Measurements from ENCODE around the gene CAPN10.

CAPN10 gene

DNA sequence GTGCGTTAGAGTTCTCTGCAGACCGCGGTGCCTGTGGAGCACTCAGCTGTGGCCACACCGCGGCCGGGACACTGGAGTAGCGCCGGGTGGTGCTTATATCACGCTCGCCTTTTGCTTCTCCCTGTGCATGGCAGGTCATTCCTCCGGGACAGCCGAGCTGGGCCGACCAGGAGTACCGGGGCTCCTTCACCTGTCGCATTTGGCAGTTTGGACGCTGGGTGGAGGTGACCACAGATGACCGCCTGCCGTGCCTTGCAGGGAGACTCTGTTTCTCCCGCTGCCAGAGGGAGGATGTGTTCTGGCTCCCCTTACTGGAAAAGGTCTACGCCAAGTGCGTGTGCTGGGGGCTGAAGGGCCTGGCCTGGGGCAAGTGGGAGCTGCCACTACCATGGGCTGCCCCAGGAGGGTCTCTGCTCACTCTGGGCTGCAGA lies 4.2 kb downstream of the CAPN10 start:
- no peak for DNase-seq

DNA sequence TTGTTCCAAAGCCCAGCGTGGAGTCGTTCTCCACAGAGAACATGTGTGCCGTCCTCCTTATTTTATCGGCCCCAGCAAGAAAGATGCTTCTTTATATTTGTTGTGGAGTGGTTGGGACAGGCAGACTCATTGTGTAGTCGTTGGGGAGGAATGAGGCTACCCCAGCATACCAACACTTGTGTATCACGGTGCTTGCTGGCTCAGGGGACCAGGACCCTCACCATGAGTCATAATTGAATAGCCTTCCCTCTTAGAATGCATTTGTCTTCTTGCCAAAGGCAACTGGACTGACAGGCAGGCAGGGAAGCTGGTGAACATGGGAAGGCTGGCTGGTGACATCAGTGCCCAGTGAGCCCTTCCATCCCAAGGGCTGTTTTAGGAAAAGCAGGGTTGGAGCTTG lies 4.7 kb downstream of the CAPN10 start:
- no peak for DNase-seq

DNA sequence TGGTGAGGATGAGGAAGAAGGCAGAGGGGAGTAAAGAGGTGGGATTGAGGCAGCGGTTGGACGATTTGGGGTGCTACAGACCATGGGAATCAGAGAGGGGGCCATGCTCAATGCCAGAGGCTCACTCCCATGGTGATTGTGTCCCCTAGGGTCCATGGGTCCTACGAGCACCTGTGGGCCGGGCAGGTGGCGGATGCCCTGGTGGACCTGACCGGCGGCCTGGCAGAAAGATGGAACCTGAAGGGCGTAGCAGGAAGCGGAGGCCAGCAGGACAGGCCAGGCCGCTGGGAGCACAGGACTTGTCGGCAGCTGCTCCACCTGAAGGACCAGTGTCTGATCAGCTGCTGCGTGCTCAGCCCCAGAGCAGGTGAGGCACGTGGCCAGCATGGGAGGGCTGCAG lies 5.2 kb downstream of the CAPN10 start:
- no peak for DNase-seq

DNA sequence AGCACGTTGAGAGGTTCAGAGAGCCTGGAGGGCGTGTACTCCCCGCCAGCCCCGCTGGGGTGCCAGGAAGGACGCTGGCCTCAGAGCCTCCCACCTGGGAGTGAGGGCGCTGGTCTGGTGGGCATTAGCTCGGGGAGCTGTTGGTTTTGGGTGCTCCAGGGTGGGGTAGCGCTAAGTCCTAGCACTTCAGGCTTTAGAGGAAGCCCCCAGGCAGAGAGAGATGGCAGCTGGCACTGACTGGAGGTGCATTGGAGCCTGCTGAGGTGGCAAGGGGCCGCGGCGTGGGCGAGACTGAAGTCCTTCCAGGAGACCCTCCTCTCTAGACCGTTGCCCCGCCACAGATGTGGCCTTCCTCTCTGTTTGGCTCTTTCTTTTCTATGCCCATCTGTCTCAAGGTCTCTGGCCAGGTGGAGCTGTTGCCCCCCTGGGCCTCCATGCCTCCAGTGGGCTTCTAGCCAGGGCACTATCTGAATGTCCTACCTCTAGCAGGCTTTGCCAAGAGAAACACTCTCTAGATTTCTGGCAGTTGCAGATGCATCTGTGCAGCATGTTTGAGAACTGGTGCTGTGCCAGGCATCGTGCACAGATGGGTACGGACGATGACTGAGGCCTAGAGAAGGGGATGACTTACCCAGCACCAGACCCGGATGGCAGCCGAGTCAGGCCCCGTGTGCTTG lies 6.6 kb downstream of the CAPN10 start:
- DNase-seq = no peak

DNA sequence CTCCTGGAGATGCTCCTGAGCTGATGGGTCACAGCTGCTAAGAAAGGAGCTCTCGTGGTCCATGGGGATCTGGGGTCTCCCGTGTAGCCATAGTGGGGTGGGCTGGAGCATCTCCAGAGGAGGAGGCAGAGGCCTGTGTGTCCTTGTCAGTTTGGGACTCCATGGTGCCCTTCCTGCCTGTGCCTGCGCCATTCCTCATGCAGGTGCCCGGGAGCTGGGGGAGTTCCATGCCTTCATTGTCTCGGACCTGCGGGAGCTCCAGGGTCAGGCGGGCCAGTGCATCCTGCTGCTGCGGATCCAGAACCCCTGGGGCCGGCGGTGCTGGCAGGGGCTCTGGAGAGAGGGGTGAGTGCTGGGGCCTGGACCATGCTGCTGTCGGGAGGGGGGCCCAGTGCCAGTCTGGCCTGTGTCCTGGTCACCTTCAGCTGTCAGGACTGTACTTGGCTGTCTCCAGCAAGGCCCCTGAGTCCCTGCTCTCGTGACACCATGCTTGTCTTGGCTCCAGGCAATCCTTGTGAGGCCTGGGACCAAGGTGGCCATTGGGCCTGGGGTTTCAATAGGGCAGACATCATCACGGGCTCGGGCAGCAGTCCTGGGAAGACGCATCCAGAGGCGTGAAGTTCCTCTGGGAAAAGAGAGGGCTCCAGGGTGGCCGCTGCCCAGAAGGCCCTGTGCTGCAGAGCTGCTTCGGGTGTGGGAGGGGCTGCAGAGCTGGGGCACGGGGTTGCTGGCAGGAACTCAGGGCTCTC lies 7.3 kb downstream of the CAPN10 start:
- no peak for DNase-seq

DNA sequence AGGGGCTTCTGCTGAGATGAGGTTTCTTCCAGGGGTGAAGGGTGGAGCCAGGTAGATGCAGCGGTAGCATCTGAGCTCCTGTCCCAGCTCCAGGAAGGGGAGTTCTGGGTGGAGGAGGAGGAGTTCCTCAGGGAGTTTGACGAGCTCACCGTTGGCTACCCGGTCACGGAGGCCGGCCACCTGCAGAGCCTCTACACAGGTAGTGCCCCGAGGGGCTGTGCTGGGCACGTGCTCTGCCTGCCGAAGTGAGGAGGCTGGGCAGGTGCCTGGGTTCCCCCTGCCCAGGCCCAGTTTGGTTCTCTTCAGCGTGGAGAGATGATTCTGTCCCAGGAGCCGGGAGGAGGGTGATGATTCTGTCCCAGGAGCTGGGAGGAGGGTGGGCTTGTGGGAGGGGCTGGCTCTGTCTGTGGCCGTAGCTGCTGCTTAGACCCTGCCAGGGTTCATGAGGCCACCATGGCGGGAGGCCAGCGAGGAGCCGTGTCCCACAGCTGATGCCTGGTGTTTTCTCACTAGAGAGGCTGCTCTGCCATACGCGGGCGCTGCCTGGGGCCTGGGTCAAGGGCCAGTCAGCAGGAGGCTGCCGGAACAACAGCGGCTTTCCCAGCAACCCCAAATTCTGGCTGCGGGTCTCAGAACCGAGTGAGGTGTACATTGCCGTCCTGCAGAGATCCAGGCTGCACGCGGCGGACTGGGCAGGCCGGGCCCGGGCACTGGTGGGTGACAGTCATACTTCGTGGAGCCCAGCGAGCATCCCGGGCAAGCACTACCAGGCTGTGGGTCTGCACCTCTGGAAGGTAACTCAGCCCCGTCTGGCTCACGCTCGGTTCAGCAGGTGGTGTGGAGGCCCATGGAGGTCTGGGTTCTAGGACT lies 8.2 kb downstream of the CAPN10 start:
- no peak for DNase-seq

DNA sequence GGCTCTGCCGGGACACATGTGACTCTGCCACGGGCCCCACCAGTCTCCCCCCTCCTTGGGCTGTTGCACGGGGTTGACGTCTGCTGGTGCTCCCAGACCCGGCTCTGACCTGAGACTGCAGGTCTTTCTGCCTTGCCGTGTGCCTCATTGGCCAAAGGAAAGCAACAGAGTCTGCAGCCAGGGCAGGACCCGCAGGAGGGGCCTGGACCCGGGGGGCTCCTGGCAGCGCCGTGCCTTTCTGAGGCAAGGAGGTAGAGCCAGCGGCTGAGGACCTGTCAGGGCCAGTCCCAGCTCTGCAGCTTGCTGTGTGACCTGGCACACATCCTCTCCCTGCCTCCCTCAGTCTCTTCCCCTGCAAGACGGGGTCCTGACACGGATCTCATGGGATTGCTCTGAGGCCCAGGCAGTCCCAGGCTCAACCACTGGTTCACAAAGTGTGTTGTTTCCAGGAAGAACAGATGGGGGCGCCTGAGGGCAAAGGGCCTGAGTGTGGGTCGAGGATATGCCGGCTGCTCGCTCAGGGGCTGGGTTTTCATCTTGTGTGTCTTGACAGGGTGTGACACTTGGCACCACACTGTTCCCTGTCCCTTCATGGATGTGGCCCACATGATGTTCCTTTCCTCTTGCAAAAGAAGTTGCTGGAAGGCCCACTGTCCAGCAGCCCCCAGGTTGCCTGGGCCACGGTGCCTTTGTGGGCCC lies 9.0 kb downstream of the CAPN10 start:
- no peak for DNase-seq

DNA sequence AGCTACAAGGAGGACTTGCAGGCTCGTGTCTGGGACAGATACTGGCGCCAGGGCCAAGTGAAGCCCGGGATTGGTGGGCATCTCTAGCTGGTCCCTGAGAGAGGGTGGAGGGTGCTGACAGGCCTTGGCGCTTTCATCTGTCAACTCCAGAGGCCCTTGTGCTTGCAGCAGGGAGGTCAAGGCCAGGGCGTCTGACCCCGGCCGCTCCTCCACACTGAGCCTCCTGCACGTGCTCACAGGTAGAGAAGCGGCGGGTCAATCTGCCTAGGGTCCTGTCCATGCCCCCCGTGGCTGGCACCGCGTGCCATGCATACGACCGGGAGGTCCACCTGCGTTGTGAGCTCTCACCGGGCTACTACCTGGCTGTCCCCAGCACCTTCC lies 9.5 kb downstream of the CAPN10 start:
- no peak for DNase-seq

DNA sequence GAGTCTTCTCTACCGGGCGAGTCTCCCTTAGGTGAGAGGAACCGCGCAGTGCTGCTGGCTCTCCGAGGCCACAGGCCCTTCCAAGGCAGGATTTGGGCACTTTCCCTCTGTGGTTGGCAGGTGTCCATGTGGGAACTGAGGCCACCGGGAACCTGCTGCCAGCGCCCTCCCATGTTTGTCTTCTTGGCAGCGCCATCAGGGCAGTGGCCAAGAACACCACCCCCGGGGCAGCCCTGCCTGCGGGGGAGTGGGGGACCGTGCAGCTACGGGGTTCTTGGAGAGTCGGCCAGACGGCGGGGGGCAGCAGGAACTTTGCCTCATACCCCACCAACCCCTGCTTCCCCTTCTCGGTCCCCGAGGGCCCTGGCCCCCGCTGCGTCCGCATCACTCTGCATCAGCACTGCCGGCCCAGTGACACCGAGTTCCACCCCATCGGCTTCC lies 10.0 kb downstream of the CAPN10 start:
- DNase-seq = no peak

DNA sequence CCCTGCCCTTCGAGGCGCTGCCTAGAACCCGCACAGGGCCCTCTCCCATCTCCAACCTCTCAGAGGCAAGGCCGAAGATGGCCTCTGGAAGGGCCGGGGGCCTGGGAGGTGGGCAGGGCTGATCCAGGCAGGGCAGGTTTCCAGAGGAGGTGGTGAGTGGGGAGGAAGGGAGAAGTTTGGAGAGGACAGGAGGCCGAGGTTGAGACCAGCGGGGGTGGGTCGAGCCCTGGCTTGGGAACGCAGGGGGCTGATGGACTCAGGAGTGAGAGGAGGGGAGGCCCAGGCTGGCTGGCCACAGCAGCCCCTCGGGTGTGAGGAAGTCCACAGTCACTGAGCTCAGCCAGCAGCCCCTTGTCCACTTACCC lies 10.5 kb downstream of the CAPN10 start:
- DNase-seq = no peak

DNA sequence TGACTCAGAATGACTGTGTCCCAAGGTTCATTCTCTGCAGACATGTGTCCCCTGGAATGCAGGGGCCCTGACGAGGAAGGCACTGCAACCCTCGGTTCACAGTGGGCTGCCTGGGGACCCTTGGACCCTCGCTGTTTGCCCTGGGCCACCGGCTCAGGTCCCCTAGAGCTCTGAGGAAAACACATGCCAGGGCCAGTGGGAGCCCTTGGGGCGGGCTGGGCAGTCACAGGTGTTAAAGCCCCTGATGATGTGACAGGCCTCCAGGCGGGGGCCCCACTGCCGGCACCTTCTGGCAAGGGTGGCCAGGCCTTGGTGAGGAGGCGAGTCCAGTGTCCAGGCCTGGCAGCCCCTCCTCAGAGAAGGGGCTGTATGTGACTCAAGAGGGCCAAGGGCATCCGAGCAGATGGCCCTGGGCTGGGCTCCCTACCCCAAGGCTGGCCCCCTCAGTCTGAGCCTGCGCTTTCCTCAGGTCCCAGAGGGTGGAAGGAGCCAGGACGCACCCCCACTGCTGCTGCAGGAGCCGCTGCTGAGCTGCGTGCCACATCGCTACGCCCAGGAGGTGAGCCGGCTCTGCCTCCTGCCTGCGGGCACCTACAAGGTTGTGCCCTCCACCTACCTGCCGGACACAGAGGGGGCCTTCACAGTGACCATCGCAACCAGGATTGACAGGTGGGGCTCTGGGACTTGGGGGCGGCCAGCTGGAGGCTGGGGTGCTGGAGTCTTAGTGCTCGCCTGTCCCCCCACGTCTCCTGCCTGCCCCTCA lies 11.1 kb downstream of the CAPN10 start:
- no peak for DNase-seq

DNA sequence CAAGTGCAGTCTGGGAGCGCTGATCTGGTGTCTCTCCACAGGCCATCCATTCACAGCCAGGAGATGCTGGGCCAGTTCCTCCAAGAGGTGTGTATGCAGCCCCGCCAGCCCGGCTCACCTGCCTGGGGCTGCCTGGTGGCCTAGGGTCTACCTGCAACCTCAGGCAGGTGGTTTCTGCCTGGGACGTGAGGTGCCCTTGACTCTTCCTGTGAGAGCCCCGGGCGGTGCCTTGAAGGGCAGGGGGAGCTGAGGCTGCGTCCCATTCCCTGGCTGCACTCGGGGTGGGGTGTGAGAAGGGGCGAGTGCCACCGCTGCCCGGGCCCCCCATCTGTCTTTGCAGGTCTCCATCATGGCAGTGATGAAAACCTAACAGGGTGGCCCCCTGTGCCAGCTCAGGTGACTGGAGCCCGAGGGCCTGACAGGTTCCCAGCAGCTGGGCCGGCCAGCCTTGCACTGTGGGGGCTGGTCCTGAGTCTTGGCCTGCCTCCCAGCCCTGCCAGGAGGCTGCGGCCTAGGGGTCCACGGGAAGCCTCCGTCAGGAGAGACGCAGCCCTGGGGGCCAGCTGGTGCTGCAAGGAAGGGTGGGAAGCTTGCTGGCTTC lies 11.9 kb downstream of the CAPN10 start:
- no peak for DNase-seq

DNA sequence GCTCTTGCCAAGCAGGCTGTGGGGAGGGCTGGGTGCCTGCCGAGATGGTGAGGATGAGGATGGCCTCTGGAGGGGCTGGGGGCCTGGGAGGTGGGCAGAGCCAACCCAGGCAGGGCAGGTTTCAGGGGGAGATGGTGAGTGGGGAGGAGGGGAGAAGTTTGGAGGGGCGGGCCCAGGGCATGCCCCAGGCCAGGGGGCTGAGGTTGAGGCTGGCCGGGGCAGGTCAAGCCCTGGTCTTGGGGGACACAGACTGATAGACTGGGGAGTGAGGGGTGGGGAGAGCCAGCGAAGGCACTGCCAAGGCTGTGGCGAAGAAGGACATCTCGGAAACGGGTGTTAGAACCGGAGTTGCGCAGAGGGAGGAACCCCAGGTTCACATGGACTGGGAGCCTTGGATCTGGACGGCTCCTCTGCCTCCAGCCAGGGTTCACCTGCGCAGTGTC lies 12.6 kb downstream of the CAPN10 start:
- no peak for DNase-seq

DNA sequence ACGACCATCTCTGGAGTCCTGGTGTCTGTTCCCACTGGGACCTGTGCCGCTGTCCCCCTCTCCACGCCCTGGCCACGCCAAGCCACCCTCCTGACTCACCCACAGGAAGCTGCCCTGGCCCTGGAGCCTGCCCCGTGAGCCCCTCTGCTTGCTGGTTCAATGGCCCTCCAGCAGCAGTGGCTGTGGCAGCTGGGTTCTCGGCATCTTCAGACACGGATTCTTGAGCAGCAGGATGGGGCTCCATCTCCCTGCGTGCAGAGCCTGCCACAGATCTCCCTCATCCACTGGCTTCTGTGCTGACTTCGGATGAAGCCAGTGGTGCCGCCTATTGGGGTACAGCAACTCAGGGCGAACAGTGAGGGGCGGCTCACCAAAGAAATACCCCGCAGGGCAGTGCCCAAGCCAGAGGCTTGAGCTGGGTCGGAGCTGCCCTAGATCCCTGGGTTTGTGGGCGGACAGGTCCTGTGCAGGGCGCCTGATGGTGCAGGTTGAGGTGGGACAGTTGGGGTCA lies 14.0 kb downstream of the CAPN10 start:
- no peak for DNase-seq

DNA sequence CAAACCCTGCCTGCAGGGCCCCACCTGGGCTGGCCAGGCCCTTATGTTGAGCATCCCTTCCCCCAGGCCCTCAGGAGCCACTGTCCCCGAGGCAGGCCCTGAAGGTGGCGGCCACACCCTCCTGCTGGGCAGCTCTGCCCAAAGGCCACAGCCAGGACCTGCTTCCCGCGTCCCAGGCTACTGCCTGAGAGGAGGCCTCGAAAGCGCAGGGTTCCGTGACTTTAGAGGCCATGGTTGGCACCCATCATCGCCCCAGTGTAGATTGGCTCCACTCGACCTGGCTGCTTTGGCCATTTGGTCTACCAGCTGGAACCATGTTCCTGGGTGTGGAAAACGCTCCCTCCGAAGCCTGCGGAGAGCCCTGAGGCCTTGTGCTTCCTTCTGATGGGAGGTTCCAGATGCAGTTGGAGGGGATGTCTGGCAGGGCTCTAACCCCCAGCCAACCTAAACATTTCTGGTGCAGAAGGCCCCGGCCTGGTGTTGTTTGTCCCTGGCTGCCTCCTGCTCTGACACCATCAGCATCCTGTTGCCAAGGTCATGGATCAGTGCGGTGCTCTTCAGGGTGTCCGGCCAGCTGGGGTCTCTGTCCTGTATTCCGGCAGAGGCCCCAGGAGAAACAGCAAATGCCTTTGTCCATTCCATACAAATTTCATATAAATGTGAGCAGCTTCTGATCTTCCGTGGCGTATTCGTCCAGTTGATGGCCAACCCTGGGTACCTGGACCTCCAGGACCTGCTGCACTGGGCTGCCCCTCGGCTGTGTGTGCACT lies 14.7 kb downstream of the CAPN10 start:
- DNase-seq = no peak

DNA sequence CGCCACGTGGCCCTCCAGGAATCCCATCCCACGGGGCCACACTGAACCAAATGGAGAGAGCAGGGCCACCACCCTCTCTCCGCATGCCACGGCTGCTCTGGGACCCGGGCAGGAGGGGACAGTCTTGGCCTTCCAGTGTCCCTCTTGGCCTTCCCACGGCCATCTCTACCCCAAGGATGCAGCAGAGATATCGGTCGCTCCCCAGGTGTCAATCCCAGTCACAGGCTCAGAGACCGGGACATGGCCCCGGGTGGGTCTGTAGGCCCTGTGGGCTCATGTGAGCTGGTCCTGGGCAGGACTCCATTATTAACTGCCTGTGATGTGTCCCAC lies 15.3 kb downstream of the CAPN10 start:
- DNase-seq = no peak

DNA sequence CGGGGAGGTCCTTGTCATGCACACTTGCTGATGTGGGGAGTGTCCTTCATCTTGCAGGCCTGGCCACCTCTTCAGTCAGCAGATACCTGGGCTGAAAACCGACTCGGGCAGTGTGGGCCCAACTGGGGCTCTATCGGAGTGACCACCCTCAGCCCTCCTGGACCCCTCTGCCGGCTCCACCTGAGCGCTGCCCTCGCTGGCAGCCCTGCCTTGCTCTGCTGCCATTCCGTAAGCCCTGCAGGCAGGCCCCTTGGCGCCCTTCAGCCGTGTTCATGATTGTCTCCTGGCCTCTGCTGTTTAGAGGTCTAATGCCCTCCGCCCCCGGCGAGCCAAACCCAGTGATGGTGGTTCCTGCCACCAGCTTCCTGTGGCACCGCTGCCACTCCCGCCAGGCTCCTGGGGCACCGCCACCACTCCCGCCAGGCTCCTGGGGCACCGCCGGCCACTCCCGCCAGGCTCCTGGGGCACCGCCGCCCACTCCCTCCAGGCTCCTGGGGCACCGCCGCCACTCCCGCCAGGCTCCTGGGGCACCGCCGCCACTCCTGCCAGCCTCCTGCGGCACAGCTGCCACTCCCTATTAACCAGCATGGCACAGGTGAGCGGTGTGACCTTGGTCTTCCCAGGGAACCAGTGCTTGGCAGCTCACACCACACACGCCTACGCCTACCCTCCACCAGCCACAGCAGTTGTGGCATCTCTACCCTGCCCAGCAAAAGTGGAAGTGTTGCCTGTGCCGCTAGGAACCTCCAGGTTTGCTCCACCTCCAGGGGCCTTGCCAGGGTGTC lies 15.9 kb downstream of the CAPN10 start:
- no peak for DNase-seq

DNA sequence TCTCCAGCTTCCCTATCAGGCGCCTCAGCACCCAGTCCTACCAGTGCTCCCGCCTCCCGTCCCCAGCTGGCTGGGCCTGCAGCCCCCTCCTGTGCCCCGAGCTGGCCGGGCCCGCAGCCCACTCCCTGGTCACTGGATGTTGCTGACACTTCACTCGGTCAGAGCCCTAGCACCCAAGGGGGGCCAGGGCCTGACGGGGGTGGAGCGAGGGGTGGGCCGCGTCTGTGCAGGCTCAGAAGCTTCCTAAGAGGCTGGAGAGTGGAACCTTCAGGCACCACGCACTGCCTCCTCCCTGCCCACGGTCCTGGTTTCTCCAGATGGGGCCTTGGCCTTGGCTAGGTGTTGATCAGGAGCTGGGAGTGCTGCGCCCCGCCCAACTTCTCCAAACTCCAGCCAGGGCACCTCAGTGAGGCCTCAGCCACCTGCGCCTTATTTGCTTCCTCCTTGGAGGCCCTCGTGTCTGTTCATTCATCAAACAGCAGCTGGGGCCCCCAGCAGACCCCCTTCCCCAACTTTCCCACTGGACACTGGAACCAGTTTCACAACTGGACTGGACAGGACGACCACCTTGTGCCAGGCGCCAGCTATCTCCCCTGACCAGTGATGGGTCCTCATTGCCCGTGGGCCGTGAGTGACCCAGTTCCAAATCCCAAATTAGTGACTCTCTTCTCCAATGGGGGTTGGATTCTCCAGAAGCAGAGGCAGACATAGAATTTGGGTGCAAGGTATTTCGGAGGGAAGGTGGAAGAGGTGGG lies 16.7 kb downstream of the CAPN10 start:
- DNase-seq = no peak

DNA sequence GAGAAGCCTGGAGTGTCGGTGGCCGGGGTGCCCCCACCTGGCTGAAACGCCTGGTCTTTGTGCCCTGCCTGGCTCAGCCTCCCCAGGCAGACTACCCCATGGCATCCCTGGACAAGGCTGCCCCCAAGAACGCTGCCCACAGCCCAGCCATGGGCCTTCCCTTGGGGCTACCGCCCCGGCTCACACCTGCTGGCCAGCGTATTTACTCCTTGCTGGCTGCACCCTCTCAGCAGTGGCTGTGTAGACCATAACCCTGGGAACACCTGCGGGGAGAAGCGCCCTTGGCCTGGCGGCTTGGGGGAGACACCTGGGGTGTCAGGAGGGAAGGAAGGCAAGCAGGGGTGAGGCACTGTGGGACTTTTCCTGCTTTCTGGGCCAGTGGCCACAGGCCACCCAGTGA lies 17.3 kb downstream of the CAPN10 start:
- DNase-seq = no peak
